Measurements from ENCODE around the gene JHY. TPM values are rescaled to one million over a fixed set of nuclear protein-coding genes. Genes with fewer than 3 reads are reported as not detected.

The JHY gene
- total and polyA plus RNA-seq, 8 donors, result 0.45 to 13.4 (median 1.4) TPM; not detected in 1

DNA sequence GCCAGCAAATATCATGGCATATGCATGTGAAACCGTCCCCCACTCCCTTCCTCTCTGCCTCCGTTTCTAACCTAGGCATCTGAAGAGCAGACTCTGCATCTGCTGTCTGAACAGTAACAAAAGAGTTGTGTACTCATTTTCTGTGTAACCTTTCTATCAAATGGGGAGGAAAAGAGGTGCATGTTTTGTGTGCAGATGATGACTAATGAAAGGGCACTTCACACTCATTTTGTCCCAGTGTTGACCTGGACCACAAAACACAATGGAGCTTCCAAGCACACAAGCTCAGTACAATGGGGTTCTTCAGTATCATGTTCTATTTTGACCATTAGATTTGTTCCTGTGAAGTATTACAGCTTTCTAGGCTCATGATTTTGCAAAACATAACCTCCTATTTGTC lies 13.0 kb downstream of the JHY start:
- WGBS, 5 donors, result 84 to 92% (median 86%) methylated on average over 2 of the region's 2 CpGs
- Histone ChIP-seq H3K36me3 (peaks cover 0 to 5% (median 0%) of the 10 kb centered on the region in 4 donors), H3K4me3 (no peak overlapping the region), H3K4me1 (no peaks in the 10 kb centered on the region), H3K27ac (no peak overlapping the region), H3K9me3 (no peaks in the 10 kb centered on the region), H3K27me3 (no peaks in the 10 kb centered on the region)
- no peak for DNase-seq
- intact Hi-C loops (cut with DNase I; ENCODE audit: low total_unique reads), result no loop called here
- TF ChIP-seq POLR2AphosphoS5 (IDR thresholded peaks at IDR 0.05) (no peak), POLR2A (IDR thresholded peaks at IDR 0.05) (no peak), EP300 (IDR thresholded peaks at IDR 0.05) (no peak)
- TF ChIP-seq, protein P1, sequence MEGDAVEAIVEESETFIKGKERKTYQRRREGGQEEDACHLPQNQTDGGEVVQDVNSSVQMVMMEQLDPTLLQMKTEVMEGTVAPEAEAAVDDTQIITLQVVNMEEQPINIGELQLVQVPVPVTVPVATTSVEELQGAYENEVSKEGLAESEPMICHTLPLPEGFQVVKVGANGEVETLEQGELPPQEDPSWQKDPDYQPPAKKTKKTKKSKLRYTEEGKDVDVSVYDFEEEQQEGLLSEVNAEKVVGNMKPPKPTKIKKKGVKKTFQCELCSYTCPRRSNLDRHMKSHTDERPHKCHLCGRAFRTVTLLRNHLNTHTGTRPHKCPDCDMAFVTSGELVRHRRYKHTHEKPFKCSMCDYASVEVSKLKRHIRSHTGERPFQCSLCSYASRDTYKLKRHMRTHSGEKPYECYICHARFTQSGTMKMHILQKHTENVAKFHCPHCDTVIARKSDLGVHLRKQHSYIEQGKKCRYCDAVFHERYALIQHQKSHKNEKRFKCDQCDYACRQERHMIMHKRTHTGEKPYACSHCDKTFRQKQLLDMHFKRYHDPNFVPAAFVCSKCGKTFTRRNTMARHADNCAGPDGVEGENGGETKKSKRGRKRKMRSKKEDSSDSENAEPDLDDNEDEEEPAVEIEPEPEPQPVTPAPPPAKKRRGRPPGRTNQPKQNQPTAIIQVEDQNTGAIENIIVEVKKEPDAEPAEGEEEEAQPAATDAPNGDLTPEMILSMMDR (IDR thresholded peaks at IDR 0.05), result no peak

DNA sequence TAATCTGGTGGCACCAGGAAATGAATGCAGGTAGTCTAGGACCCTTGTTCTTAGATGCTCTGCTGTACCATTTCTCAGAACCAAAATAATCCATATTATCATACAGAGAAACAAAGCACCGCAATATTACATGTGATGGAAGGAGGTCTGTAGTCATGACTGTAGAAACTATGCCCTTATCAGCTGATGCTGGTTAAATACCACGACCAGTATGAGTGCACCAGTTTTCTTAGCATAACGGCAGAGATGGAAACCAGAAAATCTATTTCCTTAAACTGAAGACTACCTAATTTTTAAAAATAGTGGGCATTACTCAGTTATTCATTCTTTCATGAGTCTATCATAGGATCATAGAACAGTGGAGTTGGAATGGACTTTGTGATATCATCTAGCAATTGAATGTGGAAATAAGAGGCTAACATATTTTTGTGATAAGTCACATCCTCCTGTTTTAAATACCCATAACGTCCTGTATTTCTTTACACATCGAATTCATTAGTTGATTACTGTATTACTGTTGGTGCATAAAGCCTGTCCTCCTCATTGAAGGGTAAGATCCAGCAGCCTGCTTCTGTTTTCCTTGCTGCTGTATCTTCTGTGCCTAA lies 15.1 kb downstream of the JHY start:
- intact Hi-C loops (cut with DNase I; ENCODE audit: low total_unique reads), result no loop called here
- WGBS, 5 donors, result 72 to 81% (median 73%) methylated on average over 5 of the region's 5 CpGs
- peaks cover 0 to 5% (median 0%) of the 10 kb centered on the region in 4 donors for H3K36me3 ChIP-seq
- TF ChIP-seq, protein P1 (IDR thresholded peaks at IDR 0.05), result no peak
- no peak for TF ChIP-seq POLR2A (IDR thresholded peaks at IDR 0.05)
- no peak for TF ChIP-seq EP300 (IDR thresholded peaks at IDR 0.05)
- no peak for TF ChIP-seq POLR2AphosphoS5 (IDR thresholded peaks at IDR 0.05)
- no peaks in the 10 kb centered on the region for H3K27me3 ChIP-seq
- H3K4me3 ChIP-seq, result no peak overlapping the region
- H3K4me1 ChIP-seq, result no peaks in the 10 kb centered on the region
- no peak overlapping the region for H3K27ac ChIP-seq
- DNase-seq, result no peak
- no peaks in the 10 kb centered on the region for H3K9me3 ChIP-seq

DNA sequence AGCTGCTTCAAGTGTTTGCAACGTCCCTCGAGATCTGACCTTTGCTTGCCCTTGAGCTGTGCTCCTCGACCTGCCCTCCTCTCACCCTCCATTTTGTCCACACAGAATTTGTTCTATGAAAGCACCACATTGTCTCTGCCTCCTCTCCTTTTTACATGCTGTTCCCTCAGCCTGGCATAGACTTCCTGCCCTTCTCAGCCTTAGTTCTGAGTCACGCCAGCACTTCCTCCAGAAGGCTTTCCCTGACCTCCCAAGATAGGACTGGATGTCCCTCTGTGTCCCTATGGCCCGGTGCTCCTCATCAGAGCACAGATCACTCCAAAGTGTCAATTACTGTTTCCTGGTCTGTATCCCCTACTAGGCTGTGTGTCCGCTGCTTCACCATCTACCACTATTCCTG lies 16.2 kb downstream of the JHY start:
- peaks cover 0 to 5% (median 0%) of the 10 kb centered on the region in 4 donors for H3K36me3 ChIP-seq
- H3K9me3 ChIP-seq, result no peaks in the 10 kb centered on the region
- 65 to 79% (median 71%) methylated on average over 6 of the region's 6 CpGs for WGBS, 5 donors
- no peak overlapping the region for H3K4me3 ChIP-seq
- H3K27ac ChIP-seq, result no peak overlapping the region
- H3K4me1 ChIP-seq, result no peaks in the 10 kb centered on the region
- no peaks in the 10 kb centered on the region for H3K27me3 ChIP-seq
- intact Hi-C loops (cut with DNase I; ENCODE audit: low total_unique reads), result no loop called here
- TF ChIP-seq EP300 (IDR thresholded peaks at IDR 0.05) (no peak), POLR2A (IDR thresholded peaks at IDR 0.05) (no peak), POLR2AphosphoS5 (IDR thresholded peaks at IDR 0.05) (no peak)
- TF ChIP-seq, protein P1 (IDR thresholded peaks at IDR 0.05), result no peak
- DNase-seq, result no peak

DNA sequence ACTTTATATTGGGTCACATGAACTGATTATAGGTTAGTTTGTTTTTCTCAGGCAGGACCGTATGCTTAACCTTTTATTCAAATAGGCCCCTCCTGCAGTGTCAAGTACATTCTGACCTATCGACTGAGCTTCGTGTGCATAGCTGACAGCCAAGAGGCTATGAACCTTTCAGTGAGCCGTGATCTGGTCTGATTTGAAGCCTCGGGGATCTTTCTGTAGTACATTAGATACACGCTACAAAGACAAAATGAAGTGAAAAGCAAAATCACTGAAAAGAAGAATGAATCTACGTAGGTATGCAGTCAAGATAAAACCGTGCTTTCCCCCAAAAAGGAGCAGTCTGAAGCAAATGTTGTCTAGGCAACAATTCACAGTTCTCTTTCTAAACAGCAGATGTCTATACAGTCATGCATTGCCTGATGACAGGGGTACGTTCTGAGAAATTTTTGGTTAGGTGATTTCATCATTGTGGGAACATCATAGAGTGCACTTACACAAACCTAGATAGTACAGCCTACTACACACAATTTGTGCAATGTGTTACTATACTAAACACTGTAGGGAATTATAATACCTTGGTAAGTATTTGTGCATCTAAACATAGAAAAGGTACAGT lies 18.1 kb downstream of the JHY start:
- H3K36me3 ChIP-seq, result peaks cover 0 to 5% (median 2%) of the 10 kb centered on the region in 4 donors
- no peak overlapping the region for H3K27ac ChIP-seq
- intact Hi-C loops (cut with DNase I; ENCODE audit: low total_unique reads), result no loop called here
- WGBS, 5 donors, result 47 to 66% (median 60%) methylated on average over 9 of the region's 9 CpGs
- no peaks in the 10 kb centered on the region for H3K9me3 ChIP-seq
- DNase-seq, result peak in 1 of 2 donors; percentile 18
- no peak for TF ChIP-seq EP300 (IDR thresholded peaks at IDR 0.05)
- no peak for TF ChIP-seq POLR2AphosphoS5 (IDR thresholded peaks at IDR 0.05)
- TF ChIP-seq POLR2A (IDR thresholded peaks at IDR 0.05), result no peak
- TF ChIP-seq, protein P1 (IDR thresholded peaks at IDR 0.05), result no peak
- H3K4me1 ChIP-seq, result no peaks in the 10 kb centered on the region
- no peak overlapping the region for H3K4me3 ChIP-seq
- H3K27me3 ChIP-seq, result no peaks in the 10 kb centered on the region

Data from stomach (tissue), 9 donors.